ENCODE results near the gene ZNF354C.

DNA sequence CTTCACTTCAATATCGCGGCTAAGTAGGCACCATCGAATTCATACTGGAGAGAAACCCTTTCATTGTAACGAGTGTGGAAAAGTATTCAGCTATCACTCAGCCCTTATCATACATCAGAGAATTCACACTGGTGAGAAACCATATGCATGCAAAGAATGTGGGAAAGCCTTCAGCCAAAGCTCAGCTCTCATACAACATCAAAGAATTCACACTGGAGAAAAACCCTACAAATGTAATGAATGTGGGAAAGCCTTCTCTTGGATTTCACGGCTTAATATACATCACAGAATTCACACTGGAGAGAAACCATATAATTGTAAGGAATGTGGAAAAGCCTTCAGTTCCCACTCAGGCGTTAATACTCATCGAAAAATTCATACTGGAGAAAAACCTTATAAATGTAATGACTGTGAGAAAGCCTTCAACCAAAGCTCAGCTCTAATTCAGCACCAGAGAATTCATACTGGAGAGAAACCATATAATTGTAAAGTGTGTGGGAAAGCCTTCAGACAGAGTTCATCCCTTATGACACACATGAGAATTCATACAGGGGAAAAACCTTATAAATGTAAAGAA, 27.1 kb upstream of the ZNF354C start:
- TF ChIP-seq EZH2 (IDR thresholded peaks at IDR 0.05) (no peak), POLR2AphosphoS5 (IDR thresholded peaks at IDR 0.05; ENCODE audit: borderline replicate concordance, low read depth, low read length) (no peak)

Data from SK-N-MC (cell line).